IgD-negative memory B cell (primary cell): ENCODE data around the gene ZFP1. TPM values are rescaled to one million over a fixed set of nuclear protein-coding genes. Genes with fewer than 3 reads are reported as not detected.

Source experiments
- H3K27ac Mint-ChIP-seq, 3 donors: one replicate each; pipeline ENCODE4 v1.8.0; 2020 to 2022; ENCODE audit warnings: mild to moderate bottlenecking in 3 of 3, mixed read lengths in 3 of 3, moderate library complexity in 1 of 3
- H3K27me3 Mint-ChIP-seq: one replicate; pipeline ENCODE4 v1.8.0; 2021; ENCODE audit warnings: mixed read lengths
- H3K36me3 Mint-ChIP-seq: one replicate; pipeline ENCODE4 v1.8.0; 2020; ENCODE audit warnings: mild to moderate bottlenecking, mixed read lengths
- H3K4me1 Mint-ChIP-seq, 3 donors: one replicate each; pipeline ENCODE4 v1.8.0; 2020 to 2022; ENCODE audit warnings: mixed read lengths in 3 of 3, mild to moderate bottlenecking in 1 of 3
- H3K4me3 Mint-ChIP-seq, 4 donors: one replicate each; pipeline ENCODE4 v1.8.0; 2020 to 2022; ENCODE audit warnings: mild to moderate bottlenecking in 4 of 4, mixed read lengths in 4 of 4, moderate library complexity in 3 of 4
- H3K9me3 Mint-ChIP-seq, 3 donors: one replicate each; pipeline ENCODE4 v1.8.0; 2020 to 2021; ENCODE audit warnings: mixed read lengths in 3 of 3, mild to moderate bottlenecking in 1 of 3
- polyA plus RNA-seq: library from polyadenylated mRNA; unstranded; fragments of 300-500 nt; fragmentation: Illumina TruSeq; gene quantifications from one replicate; pipeline ENCODE4 v1.2.3, GENCODE V29; 2021

The ZFP1 gene
- polyA plus RNA-seq, 1 donor from 2014 or later = 12.9 TPM

DNA sequence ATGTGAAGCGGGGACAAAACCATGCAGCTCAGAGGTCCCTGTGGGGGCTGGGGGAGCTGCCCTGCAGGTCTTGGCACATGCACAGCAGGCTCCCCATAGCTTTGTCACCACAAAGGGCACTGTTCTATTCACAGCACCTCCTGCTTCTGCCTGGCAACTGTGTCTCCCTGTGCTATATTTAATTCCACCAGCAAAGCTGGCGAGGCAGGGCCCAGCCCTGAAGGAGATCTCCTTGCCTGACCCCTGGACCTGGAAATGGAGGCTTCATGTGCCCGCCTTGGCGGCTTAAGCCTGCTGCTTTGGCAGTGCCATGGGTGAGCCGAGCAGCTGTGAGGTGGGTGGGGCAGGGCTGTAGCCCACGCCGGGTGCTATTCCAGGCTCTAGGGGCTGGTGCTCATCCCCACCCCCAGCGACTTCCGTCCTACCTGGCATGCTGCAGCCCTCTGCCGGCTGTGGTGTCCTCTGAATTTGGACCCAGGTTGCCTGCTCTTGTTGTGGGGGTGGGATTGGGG is 38.5 kb upstream of the ZFP1 start:
- peak overlapping the region in 1 of 3 donors; percentile 44 for H3K27ac Mint-ChIP-seq
- peaks cover 1% of the 10 kb centered on the region for H3K36me3 Mint-ChIP-seq
- no peaks in the 10 kb centered on the region for H3K9me3 Mint-ChIP-seq
- H3K4me3 Mint-ChIP-seq = peak overlapping the region in 2 of 4 donors; percentile 60 to 79
- H3K4me1 Mint-ChIP-seq = peaks cover 17 to 32% (median 26%) of the 10 kb centered on the region in 3 donors
- H3K27me3 Mint-ChIP-seq = peaks cover 57% of the 10 kb centered on the region

DNA sequence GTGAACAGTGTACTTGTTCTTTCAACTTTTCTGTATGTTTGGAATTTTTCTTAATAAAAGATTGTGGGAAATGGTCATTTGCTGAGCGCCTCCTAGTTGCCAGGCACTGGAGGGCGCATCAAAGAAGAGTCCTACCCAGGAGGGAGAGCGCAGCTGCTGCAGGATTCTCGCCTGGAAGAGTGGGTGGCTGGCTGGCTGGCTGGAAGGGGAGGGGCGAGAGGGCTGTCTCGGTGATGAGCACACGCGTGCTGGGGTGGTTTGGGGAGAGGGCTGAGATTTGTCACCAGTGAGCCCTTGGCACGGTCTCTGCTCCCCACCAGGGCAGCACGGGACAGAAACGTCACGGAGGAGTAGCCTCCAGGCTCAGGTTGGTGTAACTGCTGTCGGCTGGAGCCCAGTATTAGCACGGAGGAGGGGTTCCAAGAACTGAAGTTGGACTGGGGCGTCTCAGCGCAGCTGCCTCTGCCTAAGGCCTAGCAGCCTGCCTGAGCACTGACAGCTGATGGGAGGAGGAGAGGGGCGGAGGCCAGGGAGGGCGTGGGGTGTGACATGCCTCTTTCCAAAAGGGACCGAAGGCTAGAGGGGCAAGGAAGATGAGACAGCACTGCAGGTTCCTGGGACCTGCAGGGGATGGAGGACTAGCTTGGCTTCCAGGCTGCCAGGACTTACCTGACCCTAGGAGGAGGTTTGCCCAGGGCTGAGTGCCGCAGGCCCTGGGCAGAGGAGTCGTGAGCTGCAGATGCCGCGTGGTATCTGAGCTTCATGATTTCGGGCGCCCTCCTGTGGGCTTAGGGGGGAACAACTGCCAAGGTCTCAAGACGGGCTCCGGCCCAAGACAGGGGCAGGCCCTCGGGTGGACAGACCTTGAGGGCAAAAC is 37.4 kb upstream of the ZFP1 start:
- Mint-ChIP-seq H3K4me1 (peaks cover 17 to 26% (median 22%) of the 10 kb centered on the region in 3 donors), H3K27ac (no peak overlapping the region), H3K27me3 (peaks cover 57% of the 10 kb centered on the region), H3K4me3 (peak overlapping the region in 3 of 4 donors; percentile 25 to 77 (median 38)), H3K36me3 (peaks cover 1% of the 10 kb centered on the region), H3K9me3 (no peaks in the 10 kb centered on the region)

DNA sequence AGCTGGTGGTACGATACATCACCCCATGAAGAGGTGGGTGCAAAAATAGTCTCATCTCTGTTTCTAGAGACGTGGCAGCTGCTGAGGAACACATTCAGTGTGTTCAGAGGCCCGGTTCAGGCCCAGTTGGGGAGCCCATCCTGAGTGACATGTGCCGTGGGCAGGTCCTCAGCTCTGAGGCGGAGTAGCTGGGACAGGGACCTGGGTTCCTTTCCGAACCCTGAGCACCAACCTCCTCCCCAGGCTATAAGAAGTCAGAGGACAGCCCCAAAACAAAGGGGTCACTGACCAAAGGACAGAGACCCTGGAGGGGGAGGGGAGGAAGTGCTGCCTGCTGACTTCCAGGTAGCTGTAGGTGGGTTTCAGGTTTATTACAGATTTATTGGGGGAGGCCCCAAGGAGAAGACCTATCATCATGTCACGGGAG is 36.8 kb upstream of the ZFP1 start:
- Mint-ChIP-seq H3K4me1 (peaks cover 17 to 26% (median 22%) of the 10 kb centered on the region in 3 donors), H3K27me3 (peaks cover 53% of the 10 kb centered on the region), H3K9me3 (no peaks in the 10 kb centered on the region), H3K36me3 (peaks cover 1% of the 10 kb centered on the region), H3K27ac (no peak overlapping the region), H3K4me3 (no peak overlapping the region)

DNA sequence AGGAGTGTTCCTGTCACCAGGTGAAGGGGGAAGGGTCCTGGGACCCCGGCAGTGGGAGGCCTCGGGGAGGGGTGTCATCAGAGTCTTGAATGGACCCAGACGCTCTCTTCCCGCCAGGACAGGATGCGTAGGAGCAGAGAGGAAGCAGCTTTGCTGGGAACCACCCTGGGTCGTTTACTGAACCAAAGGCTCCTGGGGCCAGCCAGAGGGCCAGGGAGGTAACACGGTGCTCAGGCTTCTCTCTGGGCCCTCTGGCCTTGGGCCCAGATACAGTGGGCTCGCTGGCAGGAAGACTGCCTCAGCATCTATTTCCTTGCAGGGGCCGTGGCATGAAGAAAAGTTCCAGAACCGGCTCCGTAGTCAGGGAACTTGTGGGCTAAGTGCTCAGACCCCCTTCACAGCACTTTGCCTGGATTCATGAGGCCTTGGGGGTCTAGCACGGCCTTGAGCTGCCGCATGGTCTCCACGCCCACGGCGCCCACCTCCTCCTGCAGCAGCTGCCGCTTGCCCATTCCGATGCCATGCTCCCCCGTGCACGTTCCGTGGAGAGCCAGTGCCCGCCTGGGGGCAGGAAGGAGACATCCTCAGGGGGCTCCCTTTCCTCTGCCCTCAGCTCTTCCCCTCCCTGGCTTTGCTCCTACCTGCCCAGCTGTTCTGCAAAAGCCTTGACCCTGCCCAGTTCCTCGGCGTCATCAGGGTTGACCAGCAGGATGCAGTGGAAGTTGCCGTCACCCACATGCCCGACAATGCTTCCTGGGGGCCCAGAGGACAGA is 36.2 kb upstream of the ZFP1 start:
- Mint-ChIP-seq H3K4me3 (peak overlapping the region in 1 of 4 donors; percentile 84), H3K9me3 (no peaks in the 10 kb centered on the region), H3K27me3 (peaks cover 47% of the 10 kb centered on the region), H3K36me3 (peaks cover 1% of the 10 kb centered on the region), H3K27ac (no peak overlapping the region), H3K4me1 (peaks cover 17 to 26% (median 22%) of the 10 kb centered on the region in 3 donors)

DNA sequence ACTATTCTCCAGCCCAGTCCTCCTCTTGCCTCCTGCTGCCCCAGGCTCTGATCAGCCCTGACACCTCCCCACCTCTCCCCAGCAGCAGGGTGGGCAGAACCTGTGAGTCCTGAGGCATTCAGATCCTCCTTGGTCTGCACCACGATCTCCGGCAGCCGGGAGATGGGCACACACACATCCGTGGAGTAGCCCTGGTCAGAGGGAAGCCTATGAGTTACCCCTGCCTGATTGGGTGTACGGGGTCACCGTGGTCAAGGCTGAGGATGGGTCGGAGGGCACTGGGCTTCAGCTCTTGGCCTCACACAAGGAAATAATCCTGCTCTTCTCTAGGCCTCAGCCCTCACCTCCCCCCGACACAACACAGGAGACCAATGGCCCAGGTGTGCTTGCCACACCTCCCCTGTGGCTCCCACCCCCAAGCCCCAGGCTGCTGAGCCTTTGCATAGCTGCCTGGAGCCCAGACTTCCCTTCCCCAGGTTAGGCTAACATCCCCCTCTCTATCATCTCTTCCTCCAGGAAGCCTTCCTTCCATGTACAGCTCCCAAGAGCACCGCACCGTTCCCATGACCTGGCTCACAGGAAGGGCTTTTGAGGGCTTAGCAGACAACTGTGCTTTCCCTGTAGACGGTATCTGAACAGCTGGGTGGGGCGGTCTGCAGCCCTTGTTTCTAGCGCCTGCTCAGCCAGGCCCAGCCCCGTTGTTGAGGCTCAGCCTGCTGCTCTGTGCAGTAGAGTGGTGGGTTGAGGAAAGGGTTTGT is 35.4 kb upstream of the ZFP1 start:
- Mint-ChIP-seq H3K27ac (no peak overlapping the region), H3K36me3 (peaks cover 1% of the 10 kb centered on the region), H3K9me3 (no peaks in the 10 kb centered on the region), H3K27me3 (peaks cover 46% of the 10 kb centered on the region), H3K4me1 (peaks cover 17 to 26% (median 22%) of the 10 kb centered on the region in 3 donors), H3K4me3 (peak overlapping the region in 1 of 4 donors; percentile 84)

DNA sequence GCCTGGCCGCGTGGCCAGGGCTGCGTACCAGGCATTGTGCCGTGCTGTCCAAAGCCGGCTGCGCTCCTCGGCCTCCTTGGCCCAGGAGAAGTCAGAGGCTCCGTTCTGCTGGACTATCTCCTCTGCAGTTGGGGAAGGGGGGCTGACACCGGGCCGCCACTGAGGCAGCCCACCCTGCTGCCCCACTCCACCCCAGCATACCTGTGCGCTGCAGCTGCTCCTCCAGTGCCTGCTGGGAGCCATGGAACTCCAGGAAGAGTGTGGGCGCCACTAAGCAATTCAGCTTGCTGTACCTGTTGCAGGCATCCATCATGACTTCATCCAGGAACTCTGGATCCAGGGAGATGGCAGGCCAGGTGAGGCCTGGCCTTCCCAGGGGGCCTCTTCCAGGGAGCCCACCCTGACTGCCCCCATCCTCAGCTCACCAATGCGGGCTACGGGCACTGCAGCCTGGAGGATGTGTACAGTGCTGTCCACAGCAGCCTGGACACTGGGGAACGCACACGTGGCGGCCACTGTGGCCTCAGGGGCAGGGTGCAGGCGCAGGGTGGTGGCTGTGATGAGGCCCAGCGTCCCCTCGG is 34.7 kb upstream of the ZFP1 start:
- peaks cover 17 to 25% (median 22%) of the 10 kb centered on the region in 3 donors for H3K4me1 Mint-ChIP-seq
- no peak overlapping the region for H3K27ac Mint-ChIP-seq
- peaks cover 1% of the 10 kb centered on the region for H3K36me3 Mint-ChIP-seq
- H3K9me3 Mint-ChIP-seq = no peaks in the 10 kb centered on the region
- no peak overlapping the region for H3K4me3 Mint-ChIP-seq
- peaks cover 45% of the 10 kb centered on the region for H3K27me3 Mint-ChIP-seq

DNA sequence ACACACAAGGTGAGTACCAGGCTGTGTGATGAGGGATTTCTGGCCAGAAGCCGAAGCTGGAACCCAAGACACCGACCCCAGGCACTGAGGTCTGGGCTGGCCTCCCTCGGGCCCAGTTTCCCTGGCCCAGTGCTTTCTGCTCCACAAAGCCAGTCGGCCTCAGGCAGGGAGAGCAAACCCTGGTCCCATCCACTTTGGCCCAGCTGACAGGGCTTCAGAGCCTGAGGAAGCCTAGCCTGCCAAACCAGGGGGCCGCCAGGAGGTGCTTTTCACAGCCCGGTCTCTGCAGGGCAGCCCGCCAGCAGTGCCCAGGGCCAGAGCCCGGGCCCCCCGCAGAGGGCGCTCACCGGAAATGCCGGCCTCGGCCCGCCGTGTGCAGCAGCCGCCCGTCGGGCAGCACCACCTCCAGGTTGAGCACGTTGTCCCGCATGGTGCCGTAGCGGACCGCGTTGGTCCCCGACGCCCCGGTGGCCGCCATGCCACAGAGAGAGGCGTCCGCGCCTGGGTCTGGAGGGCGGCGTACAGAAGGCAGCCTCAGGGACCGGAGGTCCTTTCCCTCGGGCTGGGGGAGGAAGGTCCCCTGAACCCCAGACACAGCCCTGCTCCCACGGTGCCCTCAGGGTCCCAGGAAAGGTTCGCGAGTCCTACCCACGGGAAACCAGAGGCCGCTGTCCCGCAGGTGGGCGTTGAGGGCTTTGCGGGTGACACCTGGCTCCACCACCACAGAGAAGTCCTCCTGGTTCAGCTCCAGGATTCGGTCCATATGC is 34.0 kb upstream of the ZFP1 start:
- Mint-ChIP-seq H3K27ac (no peak overlapping the region), H3K36me3 (peaks cover 1% of the 10 kb centered on the region), H3K27me3 (peaks cover 39% of the 10 kb centered on the region), H3K4me1 (peaks cover 13 to 18% (median 15%) of the 10 kb centered on the region in 3 donors), H3K9me3 (no peaks in the 10 kb centered on the region), H3K4me3 (no peak overlapping the region)

DNA sequence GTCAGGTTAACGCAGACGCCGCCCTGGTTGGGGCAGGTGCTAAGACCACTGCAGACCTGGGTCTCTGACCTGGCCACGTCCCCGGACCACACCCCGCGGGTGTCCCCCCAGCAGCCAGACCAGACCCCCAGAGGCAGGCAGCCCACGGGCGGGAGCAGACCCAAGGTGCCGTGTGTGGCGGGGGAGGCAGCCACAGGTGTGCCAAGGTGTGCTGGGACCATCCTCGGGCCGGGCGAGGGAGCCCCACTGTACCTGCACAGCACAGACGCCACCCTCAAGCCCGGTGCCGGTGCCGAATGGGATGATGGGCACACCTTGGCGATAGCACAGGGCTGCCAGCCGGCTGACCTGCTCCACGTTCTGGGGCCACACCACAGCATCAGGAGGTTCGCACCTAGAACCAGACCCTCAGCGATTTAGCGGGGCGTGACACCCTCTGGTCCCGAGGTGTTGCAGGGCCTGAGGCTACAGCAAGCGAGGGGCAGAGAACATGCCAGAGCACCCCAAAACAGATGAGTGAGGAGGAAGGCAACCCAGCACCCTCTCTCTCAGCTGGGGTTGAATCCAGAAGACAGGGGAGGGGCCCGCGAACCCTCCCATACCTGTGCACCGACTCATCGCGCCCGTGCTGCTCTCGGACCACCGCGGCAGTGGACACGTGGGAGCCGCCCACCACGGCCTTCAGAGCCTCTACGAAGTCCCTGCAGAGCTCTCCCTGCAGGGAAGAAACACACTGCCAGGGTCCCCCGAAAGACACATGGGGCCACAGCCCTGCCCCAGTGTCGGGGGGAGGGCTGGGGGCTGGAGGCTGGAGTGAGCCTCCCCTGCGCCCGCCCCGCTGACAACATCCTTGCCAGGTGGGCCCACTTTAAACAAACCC is 33.1 kb upstream of the ZFP1 start:
- peaks cover 6 to 12% (median 9%) of the 10 kb centered on the region in 3 donors for H3K4me1 Mint-ChIP-seq
- no peaks in the 10 kb centered on the region for H3K9me3 Mint-ChIP-seq
- no peak overlapping the region for H3K27ac Mint-ChIP-seq
- peaks cover 31% of the 10 kb centered on the region for H3K27me3 Mint-ChIP-seq
- H3K36me3 Mint-ChIP-seq = peaks cover 1% of the 10 kb centered on the region
- H3K4me3 Mint-ChIP-seq = no peak overlapping the region

DNA sequence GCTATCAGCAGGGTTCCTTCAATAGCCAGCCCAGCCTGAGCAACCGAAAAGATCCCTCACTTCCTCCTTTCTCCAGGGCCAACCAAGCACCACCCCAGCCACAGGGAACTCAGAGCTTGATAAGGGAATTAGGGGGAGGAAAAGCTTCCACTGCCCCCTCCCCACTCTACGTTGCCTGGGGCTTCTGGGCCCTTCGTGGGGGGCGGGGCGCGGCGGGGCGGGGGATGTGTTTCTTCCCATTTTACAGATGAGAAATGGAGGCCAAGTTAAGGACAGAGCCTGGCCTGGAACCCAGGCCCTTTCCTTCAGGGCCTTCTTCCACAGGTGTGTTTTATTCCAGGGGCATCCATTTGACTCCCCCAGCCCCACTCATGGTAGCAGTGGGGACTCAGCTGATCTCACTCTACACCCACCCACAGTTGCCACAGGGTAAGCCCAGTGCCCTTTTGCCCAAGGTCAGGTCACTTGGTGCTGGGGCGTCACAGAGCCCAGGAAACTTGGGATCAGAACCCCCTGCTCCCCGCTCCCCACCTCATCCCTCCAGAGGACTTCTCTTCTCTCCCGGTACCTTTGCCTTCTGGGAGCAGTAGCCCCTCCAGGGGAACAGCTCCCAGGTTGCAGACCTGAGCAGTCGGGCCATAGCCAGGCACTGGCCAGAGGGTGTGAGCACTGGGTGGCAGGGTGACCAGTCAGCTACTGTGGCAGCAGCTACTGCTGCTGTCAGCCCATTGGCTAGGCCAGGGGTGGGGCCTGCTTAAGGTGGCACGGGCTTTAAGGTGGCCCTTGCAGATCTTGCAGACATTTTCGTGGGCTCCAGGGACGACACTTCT is 32.0 kb upstream of the ZFP1 start, which contains the start of gene LDHD:
Gene LDHD (minus strand): TSS at position 700 of the 830 bp plus-strand sequence. CDS start 60 bp downstream, at position 640.
- Mint-ChIP-seq H3K9me3 (peaks cover 0 to under 1% (median under 1%) of the 10 kb centered on the region in 3 donors), H3K4me1 (peaks cover 0 to 2% (median 1%) of the 10 kb centered on the region in 3 donors), H3K4me3 (no peak within 1 kb of the TSS), H3K27me3 (peaks cover 20% of the 10 kb centered on the region), H3K36me3 (peaks cover 1% of the 10 kb centered on the region), H3K27ac (no peak within 1 kb of the TSS)

DNA sequence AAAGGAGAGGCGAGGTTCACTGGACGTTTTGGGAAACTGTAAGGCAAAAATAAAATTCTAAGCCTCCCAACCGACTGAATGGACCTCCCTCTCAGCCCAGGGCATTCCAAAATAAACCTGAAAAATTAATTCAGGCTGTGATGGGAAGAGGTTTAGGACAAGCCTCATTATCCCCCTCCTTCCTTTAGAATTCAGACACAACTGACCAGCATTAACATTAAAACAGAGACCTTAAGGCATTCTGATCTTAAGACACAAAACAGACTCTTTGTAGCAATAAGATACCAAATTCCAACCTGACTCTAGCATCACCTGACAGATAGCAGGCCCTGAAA is 31.4 kb upstream of the ZFP1 start:
- peaks cover 0 to 1% (median 0%) of the 10 kb centered on the region in 3 donors for H3K4me1 Mint-ChIP-seq
- no peak overlapping the region for H3K27ac Mint-ChIP-seq
- peaks cover 1% of the 10 kb centered on the region for H3K36me3 Mint-ChIP-seq
- H3K4me3 Mint-ChIP-seq = no peak overlapping the region
- peaks cover 17% of the 10 kb centered on the region for H3K27me3 Mint-ChIP-seq
- H3K9me3 Mint-ChIP-seq = peaks cover under 1 to 2% (median 1%) of the 10 kb centered on the region in 3 donors

DNA sequence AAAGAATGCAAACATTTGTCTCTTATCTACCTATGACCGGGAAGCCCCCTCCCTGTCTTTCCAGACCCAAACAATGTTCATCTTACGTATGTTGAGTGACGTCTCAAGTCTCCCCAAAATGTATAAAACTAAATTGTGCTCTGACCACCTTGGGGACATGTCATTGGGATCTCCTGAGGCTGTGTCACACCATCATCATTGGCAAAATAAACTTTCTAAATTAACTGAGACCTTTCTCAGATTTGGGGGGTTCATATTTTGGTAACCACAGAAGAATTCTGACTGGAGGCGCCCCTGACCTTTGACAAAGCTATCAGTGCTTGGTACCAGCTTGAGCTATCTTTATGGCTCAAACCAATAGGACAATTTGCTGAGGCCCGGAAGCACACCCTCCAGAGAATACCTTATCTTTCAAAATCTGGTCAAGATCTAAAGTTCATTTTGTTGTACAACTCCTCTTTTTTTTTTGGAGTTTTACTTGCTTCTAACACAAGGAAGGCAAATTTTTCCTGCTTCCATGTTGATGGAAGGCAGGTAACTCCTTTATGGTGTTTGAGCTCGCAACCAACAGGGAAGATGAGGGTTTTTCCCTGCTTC is 29.3 kb upstream of the ZFP1 start:
- no peaks in the 10 kb centered on the region for H3K36me3 Mint-ChIP-seq
- H3K27ac Mint-ChIP-seq = no peak overlapping the region
- no peak overlapping the region for H3K4me3 Mint-ChIP-seq
- H3K27me3 Mint-ChIP-seq = peaks cover 3% of the 10 kb centered on the region
- H3K4me1 Mint-ChIP-seq = no peaks in the 10 kb centered on the region
- H3K9me3 Mint-ChIP-seq = peaks cover 1 to 5% (median 2%) of the 10 kb centered on the region in 3 donors

DNA sequence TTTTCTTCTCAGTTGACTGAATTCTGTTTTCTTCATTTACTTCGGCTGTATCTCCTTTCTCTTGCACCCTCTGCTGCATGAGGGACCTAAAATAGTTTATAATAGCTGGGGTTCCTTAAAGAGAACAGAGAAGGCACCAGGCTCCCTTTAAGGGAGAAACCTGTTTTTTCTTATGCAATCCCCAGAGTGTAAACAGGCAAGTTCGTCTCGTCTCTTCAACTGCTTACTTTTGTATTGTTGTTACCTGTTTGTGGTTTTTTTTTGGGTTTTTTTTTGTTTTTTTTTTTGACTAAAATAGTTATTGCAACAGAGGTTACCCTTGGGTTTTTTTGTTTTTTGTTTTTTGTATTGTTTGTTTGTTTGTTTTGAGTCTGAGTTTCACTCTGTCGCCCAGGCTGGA is 28.1 kb upstream of the ZFP1 start:
- H3K9me3 Mint-ChIP-seq = peaks cover 2 to 5% (median 3%) of the 10 kb centered on the region in 3 donors
- H3K4me1 Mint-ChIP-seq = no peaks in the 10 kb centered on the region
- peaks cover 3% of the 10 kb centered on the region for H3K27me3 Mint-ChIP-seq
- no peak overlapping the region for H3K27ac Mint-ChIP-seq
- H3K36me3 Mint-ChIP-seq = no peaks in the 10 kb centered on the region
- no peak overlapping the region for H3K4me3 Mint-ChIP-seq
